ENCODE results near the gene IER2. TPM values are rescaled to one million over a fixed set of nuclear protein-coding genes. Genes with fewer than 3 reads are reported as not detected.

Gene IER2
- total RNA-seq, 1 experiment from 2014 or later, result 80.4 TPM

- in situ Hi-C loops (cut with HindIII; ENCODE audit: low pct_unique_long_range_greater_than_20kb, low sequenced_read_pairs), result no loop called here
Observed at GRCh38 chr19:13151605-13152355, 1.6 kb downstream of the IER2 start.

More at GRCh38 chr19:13151605-13152355, 1.6 kb downstream of the IER2 start:
- no TSS peak for BruUV-seq (replicated peaks)
- intact Hi-C loops (cut with micrococcal nuclease; ENCODE audit: unreplicated experiment), result no loop called here
- DNase-seq (ENCODE audit: low read depth, low spot score) (no peak), ATAC-seq (peak; percentile 67)
- Histone ChIP-seq H3K4me1 (ENCODE audit: control insufficient read depth, insufficient read depth, low read length) (peaks cover 5% of the 10 kb centered on the region), H3K27ac (ENCODE audit: low read length) (peak overlapping the region; percentile 96), H3K9me3 (ENCODE audit: control insufficient read depth, insufficient read depth, low read depth, low read length) (no peaks in the 10 kb centered on the region), H3K27me3 (ENCODE audit: control insufficient read depth, insufficient read depth, low read length) (no peaks in the 10 kb centered on the region), H3K36me3 (ENCODE audit: control insufficient read depth, insufficient read depth, low read length) (peaks cover 10% of the 10 kb centered on the region; the same call in 1 of the 2 replicates), H3K4me3 (ENCODE audit: low read depth in 2 of 2, low read length in 2 of 2) (peak overlapping the region; percentile 90 to 93)
- POLR2A ChIA-PET, result interaction anchor here (0.6 to 1.6 kb wide), 5 partner anchors 10 to 186 kb away, joined by 3 to 14 read pairs (median 4); partner anchors contain the start of gene NACC1
- CTCF ChIA-PET, result no interaction called here
- TF ChIP-seq POLR2AphosphoS5 (IDR thresholded peaks at IDR 0.05; ENCODE audit: low read depth, low read length), result peak; percentile 58
- 0 out of 2 replicates have a peak, but pooled peaks have one; percentile 47 for TF ChIP-seq SIN3A (IDR thresholded peaks at IDR 0.05; ENCODE audit: borderline replicate concordance, insufficient read depth, low read depth, low read length)
- TF ChIP-seq TCF7L2 (IDR thresholded peaks at IDR 0.05; ENCODE audit: low read depth, low read length), result 0 out of 2 replicates have a peak, but pooled peaks have one; percentile 26
- TF ChIP-seq CTCF (IDR thresholded peaks at IDR 0.05), result no peak
- peak in 1 of 2 experiments; percentile 50; a peak in 1 of 4 replicates for TF ChIP-seq REST (IDR thresholded peaks at IDR 0.05; ENCODE audit: insufficient read depth in 1 of 2, low read depth in 2 of 2, low read length in 1 of 2)
